Lower lobe of right lung (tissue), 2 donors: ENCODE measurements around the gene EIF4G1. TPM values are rescaled to one million over a fixed set of nuclear protein-coding genes. Genes with fewer than 3 reads are reported as not detected.
A peak's percentile ranks its signal among the peaks of the same experiment; 100 is the strongest.

Experiments used
- ATAC-seq, 2 donors: fragments of 200-7000 bp; cut with Tn5 transposase; one replicate each; pipeline ENCODE4 v1.9.1; 2020 to 2022; ENCODE audit warnings: mild to moderate bottlenecking in 2 of 2, moderate library complexity in 2 of 2
- DNase-seq: peaks from one replicate; pipeline ENCODE4 v3.0.0-alpha.2; 2020
- H3K27ac ChIP-seq: fragments of 200-600 bp; one replicate; pipeline ENCODE4 v1.8.0; 2022
- H3K27me3 ChIP-seq: fragments of 200-600 bp; one replicate; pipeline ENCODE4 v1.8.0; 2022; ENCODE audit warnings: low read depth
- H3K36me3 ChIP-seq: fragments of 200-600 bp; one replicate; pipeline ENCODE4 v1.8.0; 2022; ENCODE audit warnings: mild to moderate bottlenecking
- H3K4me1 ChIP-seq: fragments of 200-600 bp; one replicate; pipeline ENCODE4 v1.8.0; 2022
- H3K4me3 ChIP-seq: fragments of 200-600 bp; one replicate; pipeline ENCODE4 v1.8.0; 2022; ENCODE audit warnings: mild to moderate bottlenecking
- H3K9me3 ChIP-seq: fragments of 200-600 bp; one replicate; pipeline ENCODE4 v1.8.0; 2022
- intact Hi-C: fragments of 100-400 bp; cut with DNase I; formaldehyde crosslinking; loops from one replicate; pipeline ENCODE4 v1.11.0; 2022
- total RNA-seq: library from RNA; stranded (reverse); fragmentation: NEBNext Ultra II Directional; extraction: Animal tissue kit (Norgen Biotek cat#: 25700); gene quantifications from one replicate; pipeline ENCODE4 v1.2.1, GENCODE V29; 2021
- TF ChIP-seq, protein P1 (sequence below): fragments of 200-600 bp; IDR thresholded peaks from one replicate; pipeline ENCODE4 v1.8.0; 2022; ENCODE audit warnings: antibody characterized with exemption, mild to moderate bottlenecking
- donor health status: DM: no; HTN: yes; CAD: no; lungs with severe emphysema.

Gene EIF4G1
- total RNA-seq, 1 donor from 2014 or later, result 271 TPM

DNA sequence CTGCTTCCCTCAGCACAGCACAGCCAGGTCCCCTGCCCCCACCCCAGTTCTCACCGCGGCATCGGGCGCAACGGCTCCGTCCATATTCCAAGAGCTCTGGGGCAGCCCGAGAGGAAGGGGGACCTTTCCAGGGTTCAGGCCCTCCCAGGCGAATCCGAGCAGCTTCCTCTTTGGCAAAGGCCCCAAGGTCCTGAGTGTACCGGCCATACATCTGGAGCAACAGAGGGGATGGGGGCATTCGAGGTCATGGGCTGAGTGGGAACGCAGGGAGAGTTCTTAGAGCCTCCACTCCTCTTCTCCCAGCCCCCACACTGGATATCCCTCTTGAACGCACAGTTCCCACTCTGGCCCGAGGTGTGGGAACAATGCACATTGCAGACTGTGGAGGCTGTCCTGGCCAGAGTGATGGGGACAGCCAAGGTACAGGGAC is 44.5 kb downstream of the EIF4G1 start:
- ATAC-seq (no peak), DNase-seq (no peak)
- no peak overlapping the region for H3K27ac ChIP-seq
- H3K9me3 ChIP-seq, result no peaks in the 10 kb centered on the region
- H3K36me3 ChIP-seq, result peaks cover 10% of the 10 kb centered on the region
- TF ChIP-seq, protein P1, sequence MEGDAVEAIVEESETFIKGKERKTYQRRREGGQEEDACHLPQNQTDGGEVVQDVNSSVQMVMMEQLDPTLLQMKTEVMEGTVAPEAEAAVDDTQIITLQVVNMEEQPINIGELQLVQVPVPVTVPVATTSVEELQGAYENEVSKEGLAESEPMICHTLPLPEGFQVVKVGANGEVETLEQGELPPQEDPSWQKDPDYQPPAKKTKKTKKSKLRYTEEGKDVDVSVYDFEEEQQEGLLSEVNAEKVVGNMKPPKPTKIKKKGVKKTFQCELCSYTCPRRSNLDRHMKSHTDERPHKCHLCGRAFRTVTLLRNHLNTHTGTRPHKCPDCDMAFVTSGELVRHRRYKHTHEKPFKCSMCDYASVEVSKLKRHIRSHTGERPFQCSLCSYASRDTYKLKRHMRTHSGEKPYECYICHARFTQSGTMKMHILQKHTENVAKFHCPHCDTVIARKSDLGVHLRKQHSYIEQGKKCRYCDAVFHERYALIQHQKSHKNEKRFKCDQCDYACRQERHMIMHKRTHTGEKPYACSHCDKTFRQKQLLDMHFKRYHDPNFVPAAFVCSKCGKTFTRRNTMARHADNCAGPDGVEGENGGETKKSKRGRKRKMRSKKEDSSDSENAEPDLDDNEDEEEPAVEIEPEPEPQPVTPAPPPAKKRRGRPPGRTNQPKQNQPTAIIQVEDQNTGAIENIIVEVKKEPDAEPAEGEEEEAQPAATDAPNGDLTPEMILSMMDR, result no peak
- no peaks in the 10 kb centered on the region for H3K27me3 ChIP-seq
- H3K4me1 ChIP-seq, result peaks cover 15% of the 10 kb centered on the region
- no peak overlapping the region for H3K4me3 ChIP-seq
- intact Hi-C loops, result no loop called here

DNA sequence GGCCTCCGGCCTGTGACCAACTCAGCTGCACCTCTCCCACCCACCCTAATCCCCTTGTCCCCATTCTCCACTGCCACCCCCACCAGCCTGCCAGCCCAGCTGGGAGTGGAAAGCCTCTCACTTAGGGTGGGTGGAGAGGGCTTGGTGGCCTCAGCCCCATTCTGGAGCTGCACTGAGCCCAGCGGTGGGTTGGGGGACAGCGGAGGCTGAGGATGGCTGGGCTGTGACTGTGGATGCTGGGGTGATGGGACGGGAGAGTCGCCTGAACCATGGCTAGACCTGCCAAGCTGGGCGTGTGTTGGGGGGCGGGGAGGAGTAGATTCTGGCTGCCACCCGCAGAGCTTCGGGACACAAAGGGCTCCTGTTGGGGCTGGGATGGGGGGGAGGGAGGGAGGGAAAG is 45.2 kb downstream of the EIF4G1 start:
- no peak for ATAC-seq
- Histone ChIP-seq H3K4me3 (no peak overlapping the region), H3K27ac (no peak overlapping the region), H3K4me1 (peaks cover 22% of the 10 kb centered on the region), H3K9me3 (no peaks in the 10 kb centered on the region), H3K27me3 (no peaks in the 10 kb centered on the region), H3K36me3 (peaks cover 11% of the 10 kb centered on the region)
- intact Hi-C loops, result no loop called here
- DNase-seq, result no peak
- TF ChIP-seq, protein P1, result no peak

- DNase-seq, result no peak
- Histone ChIP-seq H3K27ac (no peak overlapping the region), H3K36me3 (peaks cover 18% of the 10 kb centered on the region), H3K4me3 (peak overlapping the region; percentile 98), H3K27me3 (no peaks in the 10 kb centered on the region), H3K4me1 (peaks cover 23% of the 10 kb centered on the region), H3K9me3 (no peaks in the 10 kb centered on the region)
- TF ChIP-seq, protein P1, result no peak
- ATAC-seq, result no peak
- intact Hi-C loops, result no loop called here
Observed at GRCh38 chr3:184360070-184360928, 45.9 kb downstream of the EIF4G1 start.

DNA sequence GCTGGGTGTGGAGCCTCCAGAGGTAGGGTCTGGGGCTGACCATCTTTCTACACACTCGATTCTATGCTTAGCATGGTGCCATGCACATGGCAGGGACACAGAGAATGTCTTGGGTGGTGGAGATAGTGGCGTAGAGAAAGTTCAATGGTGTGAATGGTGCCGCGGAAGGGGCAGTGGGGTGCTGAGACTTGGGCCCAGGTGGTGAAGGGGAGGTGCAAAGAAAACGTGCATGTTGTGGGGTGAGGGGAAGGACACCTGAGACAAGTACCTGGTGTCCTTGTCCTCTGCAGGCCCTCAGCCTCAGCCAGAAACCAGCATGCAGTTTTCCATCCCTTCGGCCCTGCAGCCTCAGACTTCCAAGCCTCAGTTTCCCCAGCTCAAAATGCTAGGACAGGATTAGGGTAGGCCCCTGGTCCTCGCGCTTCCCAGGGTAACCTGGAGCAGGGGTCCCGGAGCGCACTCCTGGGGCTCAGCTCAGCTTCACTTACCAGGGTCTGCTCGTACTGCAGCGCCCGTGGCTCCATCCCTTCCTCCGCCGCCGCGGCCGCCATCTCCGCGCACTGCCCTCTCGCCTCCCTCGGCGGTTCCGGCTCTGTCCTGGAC is 46.6 kb downstream of the EIF4G1 start:
- TF ChIP-seq, protein P1, result no peak
- intact Hi-C loops, result no loop called here
- H3K36me3 ChIP-seq, result peaks cover 23% of the 10 kb centered on the region

DNA sequence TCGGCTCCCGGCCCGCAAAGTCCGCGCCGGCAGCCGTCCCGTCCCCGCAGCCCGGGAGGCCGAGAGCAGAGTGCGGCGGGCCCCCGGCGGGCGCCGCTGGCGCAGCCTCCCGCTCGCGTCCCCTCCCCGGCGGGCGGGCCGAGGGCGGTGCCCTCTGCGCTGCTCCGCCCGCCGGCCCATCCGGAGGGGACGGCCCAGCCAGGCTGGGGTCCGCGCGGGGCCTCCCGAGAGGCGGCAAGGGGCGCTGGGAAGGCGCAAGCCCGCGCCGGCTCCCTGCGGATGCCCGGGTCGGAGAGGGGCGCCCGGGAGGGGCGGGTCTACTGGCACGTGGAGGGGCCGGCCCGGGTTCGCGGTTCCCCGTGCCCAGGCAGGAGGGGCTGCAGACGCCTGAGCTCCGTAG is 47.1 kb downstream of the EIF4G1 start, which contains the start of the genes CLCN2 and POLR2H:
Gene CLCN2, minus strand, starts transcription at position 74 of the 400 bp plus-strand sequence. CDS start 126 bp downstream, outside the sequence.
Gene POLR2H, plus strand, starts transcription at position 179 of the 400 bp plus-strand sequence. CDS start 1,783 bp downstream, outside the sequence.
- DNase-seq, result peak; percentile 61
- Histone ChIP-seq H3K4me3 (peak within 1 kb of the TSS; percentile 98), H3K9me3 (no peaks in the 10 kb centered on the region), H3K4me1 (peaks cover 23% of the 10 kb centered on the region), H3K36me3 (peaks cover 28% of the 10 kb centered on the region), H3K27ac (peak within 1 kb of the TSS; percentile 97), H3K27me3 (no peaks in the 10 kb centered on the region)
- TF ChIP-seq, protein P1, result no peak
- ATAC-seq, result peak; percentile 74 to 75
- intact Hi-C loops, result no loop called here

More for the DNA sequence above, 46.6 kb downstream of the EIF4G1 start:
- Histone ChIP-seq H3K9me3 (no peaks in the 10 kb centered on the region), H3K4me3 (peak overlapping the region; percentile 98), H3K27ac (peak overlapping the region; percentile 97), H3K4me1 (peaks cover 23% of the 10 kb centered on the region), H3K27me3 (no peaks in the 10 kb centered on the region)
- no peak for DNase-seq
- no peak for ATAC-seq
